Germinal center (tissue), 1 donor: ENCODE results near the gene ADGRD1.
"Not testable (repeated sequence)": the region's sequence is repeated elsewhere in the genome, so short reads cannot be mapped to it uniquely, and the experiment has no call there.

Source experiments
- DNase-seq: peaks from one replicate; pipeline ENCODE4 v3.0.0; 2012; ENCODE audit warnings: mixed read lengths, low spot score

The ADGRD1 gene

DNA sequence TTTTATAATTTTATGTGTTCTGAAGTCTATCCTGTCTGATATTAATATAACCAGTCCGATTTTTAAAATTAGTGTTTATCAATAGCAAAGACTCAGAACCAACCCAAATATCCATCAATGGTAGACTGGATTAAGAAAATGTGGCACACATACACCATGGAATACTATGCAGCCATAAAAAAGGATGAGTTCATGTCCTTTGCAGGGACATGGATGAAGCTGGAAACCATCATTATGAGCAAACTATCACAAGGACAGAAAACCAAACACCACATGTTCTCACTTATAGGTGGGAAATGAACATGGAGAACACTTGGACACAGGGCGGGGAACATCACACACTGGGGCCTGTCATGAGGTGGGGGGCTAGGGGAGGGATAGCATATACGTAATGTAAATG, 16.2 kb upstream of the ADGRD1 start:
- not testable (repeated sequence) for DNase-seq

DNA sequence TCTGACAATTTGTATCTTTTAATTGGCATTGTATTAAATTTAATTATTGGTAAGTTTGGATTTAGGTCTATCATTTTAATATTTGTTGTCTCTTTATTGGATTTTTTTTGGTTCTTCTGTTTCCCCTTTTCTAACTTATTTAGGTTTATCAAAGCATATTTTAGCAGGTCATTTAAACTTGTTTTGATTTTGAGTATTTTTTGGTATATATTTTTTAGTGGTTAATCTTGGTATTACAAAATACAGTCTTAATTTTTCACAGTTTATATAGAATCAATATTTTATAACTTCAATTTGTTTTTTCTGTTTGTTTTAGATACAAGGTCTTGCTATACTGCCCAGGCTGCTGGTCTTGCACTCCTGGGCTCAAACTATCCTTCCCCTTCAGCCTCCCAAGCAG, 15.5 kb upstream of the ADGRD1 start:
- no peak for DNase-seq

DNA sequence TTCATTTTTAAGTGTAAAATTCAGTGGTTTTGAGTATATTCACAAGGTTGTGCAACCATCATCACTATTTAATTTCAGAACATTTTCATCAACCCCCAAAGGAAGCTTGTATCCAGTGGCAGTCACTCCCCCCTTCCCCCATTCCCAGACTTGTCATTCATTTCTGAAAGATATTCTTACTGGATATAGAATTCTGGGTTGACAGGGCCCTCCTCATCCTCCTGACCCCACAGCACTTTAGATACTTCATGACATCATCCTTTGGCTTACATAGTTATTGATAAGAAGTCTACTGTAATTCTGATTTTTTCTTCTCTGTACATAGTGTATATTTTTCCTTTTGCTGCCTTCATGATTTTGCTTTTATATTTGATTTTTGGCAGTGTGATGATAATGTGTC, 8.8 kb upstream of the ADGRD1 start:
- no peak for DNase-seq

DNA sequence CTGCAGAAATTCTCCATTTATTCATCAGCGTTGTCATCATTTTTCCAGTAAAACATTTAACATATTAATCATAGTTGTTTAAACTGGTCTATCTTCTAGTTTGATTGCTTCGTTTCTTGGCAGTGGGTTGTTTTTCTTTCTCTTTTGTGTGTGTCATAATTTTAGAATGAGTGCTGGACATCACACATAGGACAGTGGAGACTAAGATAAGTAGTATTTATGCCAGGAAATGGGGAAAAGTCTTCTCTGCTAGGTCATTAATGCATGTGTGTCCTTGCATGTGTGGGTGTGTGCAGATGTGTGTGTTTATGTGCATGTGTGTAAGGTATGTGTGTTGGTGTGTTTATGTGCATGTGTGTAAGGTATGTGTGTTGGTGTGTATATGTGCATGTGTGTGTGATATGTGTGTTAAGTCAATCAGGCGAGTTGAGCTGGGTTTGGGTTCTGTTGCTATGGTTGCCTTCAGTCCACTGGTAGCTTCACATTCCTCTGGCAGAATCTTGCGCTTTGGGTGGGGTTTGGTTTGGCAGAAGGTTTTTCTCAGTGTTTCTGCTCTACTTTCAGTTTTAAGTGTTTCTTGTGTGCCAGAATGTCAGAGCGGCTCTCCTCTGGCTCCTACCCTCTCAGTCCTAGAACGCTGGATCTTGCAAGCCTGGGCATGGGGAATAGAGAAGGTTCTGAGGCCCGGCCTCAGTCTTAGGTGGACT, 7.8 kb upstream of the ADGRD1 start:
- no peak for DNase-seq

DNA sequence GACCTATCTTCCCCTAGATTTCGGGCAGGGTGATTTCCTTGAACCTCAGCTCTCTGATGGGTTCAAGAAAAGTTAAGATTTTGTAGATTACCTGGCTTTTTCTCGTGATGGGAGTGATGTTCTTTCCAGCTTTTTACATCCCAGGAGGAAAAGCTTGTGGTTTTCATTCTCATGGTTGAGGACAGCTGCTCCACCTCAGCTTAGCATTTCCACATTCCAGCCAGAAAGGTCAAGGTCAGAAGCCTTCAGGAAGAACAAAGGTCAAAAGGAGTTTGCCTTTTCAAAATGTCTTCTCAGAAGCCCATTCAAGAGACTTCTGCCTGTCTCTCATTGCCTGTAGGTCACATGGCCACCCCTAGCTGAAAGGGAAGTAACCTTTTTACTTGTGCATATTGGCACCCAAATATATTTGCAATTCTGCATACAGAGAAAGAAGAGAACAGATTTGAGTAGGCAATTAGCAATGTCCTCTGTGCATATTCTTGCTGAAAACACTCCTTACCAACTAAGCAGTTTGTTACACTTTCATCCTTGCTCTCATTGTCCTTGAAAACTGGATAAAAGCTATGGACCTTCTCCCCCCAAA, 6.6 kb upstream of the ADGRD1 start:
- DNase-seq, result no peak

DNA sequence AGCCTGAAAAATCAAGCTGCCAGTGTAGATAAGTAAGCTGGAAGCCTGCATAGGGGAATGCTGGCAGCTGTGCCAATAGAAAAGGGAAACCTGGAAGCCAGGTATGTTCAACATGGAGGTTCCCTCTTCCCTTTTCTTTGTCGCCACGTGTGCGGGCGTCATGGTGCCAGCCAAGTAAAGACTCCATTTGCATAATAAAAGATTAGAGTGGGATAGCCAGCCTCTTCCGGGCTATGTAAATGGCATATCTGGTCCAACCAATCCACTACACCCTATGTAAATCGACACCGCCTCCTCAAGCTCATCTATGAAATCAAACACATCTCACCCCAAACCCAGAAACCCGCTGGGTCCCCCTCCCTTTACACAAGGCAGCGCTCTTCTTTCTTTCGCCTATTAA, 5.6 kb upstream of the ADGRD1 start:
- no peak for DNase-seq

DNA sequence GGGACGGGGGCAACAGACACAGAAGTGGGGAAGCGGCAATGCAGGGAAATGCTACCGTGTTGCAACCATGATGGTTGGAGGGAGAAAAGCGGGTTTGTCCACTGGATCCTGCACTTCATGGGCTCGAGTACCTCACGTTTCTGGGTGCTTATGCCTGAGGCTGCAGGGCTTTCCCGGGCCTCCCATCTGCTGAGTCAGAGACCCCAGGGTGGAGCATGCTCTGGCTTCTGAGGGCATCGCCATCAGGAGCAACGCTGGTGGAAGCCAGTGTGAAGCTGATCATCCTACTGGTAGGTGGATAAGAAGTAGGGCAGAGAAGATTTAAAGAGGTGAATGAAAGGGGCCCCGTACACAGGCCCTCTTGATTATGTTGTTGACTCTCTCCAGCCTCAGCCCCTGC, 5.0 kb upstream of the ADGRD1 start:
- DNase-seq, result no peak

DNA sequence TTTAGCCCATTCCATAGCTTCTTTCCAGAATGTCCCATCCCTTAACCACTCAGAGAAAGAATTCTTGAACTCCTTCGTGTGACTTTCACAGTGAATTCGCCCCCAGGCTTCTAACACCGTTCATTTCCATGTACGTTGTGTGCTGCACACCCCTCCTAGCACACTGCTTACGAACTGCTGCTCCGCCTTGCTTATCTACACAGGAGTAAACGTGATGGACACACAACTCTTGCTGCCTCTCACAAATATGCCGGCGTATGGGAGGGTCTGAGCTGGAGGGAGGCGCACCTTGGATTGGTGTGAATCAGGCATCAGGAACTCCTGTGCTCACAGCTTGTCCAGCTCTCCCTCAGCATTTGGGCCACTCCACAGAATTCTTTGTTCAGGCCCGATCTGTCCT, 3.9 kb upstream of the ADGRD1 start:
- DNase-seq, result no peak

DNA sequence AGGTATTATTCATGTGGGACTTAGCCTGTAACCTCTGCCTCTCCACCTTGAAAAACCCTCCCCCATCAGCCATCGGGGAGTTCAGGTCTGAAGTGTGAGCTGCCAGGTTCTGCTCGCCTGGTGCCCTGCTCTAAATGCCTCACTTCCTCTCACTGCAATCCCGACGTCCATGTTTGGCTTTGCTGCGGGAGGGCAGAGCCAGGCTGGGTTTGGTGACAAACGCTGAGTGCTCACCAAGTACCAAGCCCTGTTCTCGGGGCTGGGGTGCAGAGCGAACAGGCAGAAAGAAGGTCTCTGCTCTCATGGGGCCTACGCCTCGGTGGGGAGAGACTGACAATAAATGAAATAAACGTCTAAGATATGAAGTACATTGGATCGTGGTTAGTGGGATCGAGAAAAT, 2.1 kb upstream of the ADGRD1 start:
- no peak for DNase-seq

DNA sequence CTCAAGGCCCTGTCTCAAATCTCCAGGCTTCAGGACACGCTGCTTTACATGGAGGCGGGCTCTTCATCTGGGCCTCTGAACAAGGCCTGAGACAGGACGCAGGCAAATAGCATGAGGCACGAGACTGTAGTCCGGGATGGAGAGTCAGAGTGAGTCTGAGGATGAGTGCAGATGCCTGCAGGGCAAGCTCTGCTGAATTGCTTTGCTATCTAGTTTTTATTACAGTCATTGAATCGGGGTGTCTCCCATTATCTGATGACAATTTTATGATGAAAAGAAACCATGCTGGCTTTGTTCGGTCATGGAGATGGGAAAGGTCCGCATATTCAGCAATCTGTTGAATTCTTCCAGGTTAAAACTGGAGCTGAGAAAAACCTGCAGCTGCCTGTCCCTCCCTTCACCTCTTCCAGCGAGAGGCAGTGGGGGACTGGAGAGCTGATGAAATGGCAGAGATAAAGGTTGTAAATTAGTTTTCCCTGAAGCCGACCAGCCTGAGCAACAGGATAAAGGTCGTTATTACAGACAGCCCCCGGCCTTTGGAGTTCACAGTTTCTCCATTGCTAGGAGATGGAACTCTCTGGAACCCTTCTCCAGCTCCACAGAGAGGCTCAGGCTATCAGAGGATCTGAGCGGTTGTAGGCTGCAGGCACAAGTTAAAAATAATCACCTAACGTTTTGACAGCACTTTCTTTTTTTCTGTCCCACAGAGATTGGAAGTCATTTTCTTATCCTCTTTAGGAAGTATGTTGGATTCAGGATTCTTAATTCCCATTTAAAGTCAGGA, 1.3 kb upstream of the ADGRD1 start:
- no peak for DNase-seq

DNA sequence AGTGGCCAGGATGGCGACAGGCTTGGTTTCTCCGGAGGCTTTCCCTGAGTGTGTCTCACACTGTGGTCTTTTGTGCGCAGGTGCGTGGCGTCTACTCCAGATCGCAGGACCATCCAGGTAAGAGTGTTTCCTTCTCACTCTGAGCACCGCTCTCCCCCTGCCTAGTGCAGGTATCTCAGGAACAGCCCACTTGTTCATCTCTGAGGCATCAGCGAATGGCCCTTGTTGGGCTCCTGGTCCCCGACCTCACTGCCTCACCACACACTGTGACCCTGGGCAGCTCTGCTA, 781 bp downstream of the ADGRD1 start:
- no peak for DNase-seq

DNA sequence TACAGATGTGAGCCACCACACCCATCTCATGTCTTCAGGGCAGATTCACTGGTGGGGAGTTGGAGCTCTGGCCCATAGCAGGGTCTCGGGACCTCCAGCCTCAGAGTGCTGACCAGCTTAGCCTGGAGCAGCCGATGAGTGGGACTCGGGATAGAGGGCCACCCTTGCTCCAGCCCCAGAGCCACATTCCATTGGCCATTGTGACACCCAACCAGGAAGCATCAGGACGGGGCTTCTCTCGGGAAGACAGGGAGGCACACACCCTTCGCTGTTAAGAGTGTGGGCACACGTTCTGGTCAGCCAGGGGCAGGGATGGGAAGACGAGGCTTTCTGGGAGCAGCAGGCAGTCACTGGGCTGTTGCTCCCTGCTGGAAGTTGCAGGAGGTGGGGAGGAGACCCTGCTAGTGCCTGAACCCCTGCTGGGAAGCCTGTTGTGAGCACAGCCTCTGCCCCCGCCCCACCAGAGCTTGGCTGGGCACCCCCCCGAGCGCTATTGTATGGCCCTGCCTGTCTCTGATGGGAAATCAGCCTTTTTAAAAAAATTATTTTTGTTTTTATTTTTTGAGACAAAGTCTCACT, 1.6 kb downstream of the ADGRD1 start:
- DNase-seq, result no peak

DNA sequence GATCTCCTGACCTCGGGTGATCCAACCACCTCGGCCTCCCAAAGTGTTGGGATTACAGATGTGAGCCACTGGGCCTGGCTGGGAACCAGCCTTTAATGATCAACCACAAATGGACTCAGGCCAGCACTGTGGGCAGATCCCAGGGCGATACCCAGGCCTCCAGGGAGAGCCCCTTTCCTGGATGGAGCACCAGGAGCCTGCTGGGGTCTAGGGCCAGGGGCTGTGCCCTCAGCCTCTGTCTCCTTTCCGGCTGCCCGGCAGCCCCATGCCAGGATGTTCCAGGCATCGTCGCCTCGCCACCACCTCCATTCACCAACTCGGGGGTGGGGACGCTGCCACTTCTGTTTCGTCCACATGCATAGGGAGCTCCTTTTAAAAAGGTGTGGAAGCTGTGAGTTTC, 2.3 kb downstream of the ADGRD1 start:
- DNase-seq, result no peak

DNA sequence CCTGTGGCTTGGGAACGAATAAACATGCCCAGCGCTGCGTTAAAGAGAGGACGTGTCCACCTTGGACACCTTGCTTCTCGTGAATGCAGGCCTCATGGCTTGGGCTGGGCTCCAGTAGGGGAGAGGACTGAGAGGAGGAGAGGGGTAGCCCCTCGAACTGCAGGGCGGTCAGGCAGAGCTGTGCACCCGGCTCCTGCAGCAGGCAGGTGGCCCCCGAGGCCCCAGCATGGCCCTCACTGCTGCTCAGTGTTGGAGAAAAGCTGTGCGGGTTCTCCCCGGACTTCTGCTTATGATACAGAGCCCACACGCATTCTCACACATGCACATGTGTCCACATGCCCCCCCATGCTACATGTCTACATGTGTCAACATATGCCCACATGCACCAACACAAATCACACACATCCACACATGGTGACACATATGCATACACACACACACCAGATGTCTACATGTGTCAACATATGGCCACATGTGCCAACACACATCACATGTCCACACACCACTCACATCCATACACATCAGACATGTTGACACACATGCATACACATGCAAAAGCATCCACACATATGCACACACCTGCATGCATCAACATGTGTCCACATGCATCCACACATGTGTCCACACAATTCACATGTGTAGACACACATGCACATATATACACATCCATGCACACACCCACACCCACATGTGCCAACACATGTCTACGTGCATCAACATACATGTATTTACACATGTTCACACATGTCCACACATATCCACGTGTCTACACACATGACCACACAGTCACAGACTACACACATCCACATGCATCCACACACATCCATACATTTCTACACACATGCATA, 3.0 kb downstream of the ADGRD1 start:
- DNase-seq, result no peak

DNA sequence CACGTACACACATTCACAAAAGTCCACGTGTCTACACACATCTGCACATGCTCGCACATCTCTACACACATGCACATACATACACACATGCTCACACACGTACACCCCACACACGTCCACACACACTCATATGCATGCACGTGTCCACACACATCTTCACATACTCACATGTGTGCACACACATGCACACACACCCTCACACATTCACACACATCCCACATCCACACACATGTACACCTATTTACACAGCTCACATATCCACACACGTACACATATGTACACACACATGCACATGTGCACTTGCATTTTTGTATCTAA, 3.6 kb downstream of the ADGRD1 start:
- no peak for DNase-seq

DNA sequence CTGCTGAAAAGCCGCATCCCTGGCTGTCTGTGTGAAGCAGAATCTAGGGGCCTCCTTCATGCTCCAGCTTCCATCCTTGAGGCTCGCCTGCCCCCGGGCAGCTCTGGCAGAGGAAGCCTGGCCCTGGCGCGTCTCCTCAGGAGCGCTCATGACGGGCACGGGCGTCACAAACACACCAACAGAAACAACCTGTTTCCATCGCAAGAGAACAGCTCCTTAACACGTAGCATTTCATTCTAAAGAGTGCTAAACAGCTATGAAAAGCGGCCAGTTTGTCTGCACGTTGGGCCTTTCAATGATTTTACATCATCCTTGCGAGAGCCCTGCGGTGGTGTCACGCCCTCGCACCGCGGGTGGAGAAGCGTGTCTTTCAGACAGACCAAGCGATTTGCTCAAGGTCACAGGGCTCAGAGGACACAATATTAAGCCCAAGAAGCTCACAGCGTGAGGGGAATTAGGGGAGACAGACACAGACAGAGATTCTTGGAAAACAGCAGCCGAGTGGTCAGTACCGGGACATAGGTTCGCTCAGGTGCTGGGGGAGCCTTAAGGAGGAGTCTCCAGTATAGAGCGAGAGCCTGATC, 4.9 kb downstream of the ADGRD1 start:
- no peak for DNase-seq

DNA sequence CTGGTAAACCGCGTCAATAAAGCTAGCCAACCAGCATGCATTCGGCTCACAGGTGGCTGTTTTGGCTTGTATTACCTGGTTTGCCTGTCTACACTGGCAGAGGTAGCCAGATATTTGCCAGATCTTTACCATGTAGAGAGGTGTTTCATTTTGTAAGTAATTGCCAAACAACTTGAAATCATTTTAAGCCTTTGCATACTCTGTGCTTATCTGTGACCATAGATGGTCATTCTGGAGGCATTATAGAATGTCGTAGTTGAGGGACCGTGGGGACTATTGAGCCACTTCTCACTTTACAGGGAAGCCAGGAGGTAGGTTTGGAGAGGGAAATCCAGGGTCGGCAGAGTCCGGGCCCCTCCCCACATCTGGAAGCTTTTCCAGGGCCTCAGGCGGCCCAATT, 5.9 kb downstream of the ADGRD1 start:
- no peak for DNase-seq

DNA sequence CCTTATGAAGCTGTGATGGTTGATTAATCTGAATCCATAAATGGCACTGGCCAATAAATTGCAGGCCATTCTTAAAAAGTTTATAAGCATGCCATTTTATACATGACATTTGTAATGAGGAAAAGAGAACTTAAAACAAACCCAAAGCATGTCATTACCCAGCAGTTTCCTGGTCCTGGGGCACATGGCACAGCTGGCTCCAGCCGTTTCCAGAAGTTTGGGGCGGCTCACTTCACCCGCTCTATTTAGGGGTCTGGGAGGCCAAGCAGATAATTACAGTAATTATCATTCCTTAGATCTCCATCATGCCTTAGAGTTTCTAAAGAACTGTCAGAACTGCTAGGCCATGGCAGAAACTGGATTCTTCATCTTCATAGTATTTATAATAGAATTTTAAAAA, 6.4 kb downstream of the ADGRD1 start:
- no peak for DNase-seq

DNA sequence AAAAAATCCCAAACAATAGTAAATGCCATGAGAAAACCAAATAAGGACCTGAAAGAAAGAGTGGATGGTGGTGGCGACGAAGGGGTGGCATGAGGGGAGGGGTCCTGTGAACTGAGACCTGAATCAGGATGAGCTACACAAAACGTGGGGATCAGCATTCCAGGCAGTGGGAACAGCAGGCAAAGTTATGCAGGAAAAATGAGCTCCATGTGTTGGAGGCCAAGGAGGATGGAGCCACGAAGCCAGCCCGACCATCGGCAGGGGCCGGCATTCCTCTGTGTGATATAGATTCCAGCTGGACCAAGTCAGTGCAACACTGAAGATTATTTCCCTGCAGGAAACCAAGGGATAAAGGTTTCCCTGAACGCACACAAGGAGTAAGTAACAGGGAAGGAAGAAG, 7.1 kb downstream of the ADGRD1 start:
- DNase-seq, result no peak

DNA sequence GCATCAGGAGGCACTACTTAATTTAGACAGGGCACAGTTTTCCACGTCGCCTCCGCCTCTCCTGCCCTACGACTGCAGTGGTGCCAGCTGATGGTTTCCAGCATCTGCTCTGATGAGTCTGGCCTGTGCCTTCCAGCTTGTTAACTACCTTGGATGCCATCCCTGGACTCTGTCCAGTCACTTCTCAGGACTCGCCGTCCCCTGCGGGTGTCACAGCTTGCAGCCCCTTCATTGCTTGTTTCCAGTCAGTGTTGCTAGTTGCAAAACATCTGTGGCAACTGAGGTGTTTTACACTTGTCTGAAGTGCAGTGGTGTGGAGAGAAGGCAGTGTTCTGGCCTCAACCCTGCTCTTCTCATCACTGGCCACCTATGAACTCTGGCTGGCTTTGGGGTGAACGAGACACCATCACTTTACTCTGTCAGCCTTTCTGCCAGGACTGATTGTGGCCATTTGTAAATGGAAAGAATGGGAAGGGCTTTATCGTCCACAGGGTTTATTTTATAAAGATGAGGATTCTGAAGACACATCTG, 8.3 kb downstream of the ADGRD1 start:
- no peak for DNase-seq

DNA sequence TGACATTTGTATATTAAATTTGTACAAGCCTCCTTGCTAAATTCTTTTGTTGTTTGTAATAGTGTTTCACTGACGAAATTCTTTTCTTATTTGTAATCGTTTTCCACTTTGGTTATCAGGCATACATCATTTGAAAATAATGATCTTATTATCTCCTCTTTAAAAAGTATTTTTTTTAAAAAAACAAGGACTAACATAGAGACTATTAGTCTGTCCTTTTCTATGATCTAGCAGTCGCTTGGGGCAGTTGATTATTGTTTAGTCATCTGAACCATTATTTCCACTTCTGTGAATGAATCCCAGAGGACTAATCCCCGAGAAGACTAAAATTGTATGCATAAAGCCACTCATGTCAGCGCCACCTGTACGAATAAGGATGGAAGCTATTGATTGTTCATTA, 11.5 kb downstream of the ADGRD1 start:
- no peak for DNase-seq

DNA sequence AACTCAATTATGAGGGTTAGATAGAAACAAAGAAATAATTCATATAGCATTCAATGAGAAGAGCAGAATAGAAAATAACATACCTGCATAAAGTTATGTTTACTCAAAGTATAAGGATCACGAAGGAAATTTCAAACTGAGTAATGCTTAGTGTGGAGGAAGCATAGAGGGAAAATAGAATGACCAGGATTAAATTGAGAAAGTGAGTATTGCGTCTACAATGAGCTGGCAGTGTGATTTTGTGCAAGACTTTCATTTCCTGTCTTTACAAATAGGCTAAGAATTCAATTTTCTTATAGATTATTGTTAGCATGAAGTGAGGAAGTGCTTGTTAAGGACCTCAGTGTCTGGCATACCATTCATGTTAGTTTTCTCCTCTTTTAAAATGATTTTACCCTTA, 12.0 kb downstream of the ADGRD1 start:
- DNase-seq, result no peak
